Measurements from ENCODE around the gene P4HTM. TPM values are rescaled to one million over a fixed set of nuclear protein-coding genes. Genes with fewer than 3 reads are reported as not detected.

The P4HTM gene
- total and polyA plus RNA-seq, 2 of the 4 experiments (the other 2 are of a cell fraction), result 10.4 to 26.1 TPM

DNA sequence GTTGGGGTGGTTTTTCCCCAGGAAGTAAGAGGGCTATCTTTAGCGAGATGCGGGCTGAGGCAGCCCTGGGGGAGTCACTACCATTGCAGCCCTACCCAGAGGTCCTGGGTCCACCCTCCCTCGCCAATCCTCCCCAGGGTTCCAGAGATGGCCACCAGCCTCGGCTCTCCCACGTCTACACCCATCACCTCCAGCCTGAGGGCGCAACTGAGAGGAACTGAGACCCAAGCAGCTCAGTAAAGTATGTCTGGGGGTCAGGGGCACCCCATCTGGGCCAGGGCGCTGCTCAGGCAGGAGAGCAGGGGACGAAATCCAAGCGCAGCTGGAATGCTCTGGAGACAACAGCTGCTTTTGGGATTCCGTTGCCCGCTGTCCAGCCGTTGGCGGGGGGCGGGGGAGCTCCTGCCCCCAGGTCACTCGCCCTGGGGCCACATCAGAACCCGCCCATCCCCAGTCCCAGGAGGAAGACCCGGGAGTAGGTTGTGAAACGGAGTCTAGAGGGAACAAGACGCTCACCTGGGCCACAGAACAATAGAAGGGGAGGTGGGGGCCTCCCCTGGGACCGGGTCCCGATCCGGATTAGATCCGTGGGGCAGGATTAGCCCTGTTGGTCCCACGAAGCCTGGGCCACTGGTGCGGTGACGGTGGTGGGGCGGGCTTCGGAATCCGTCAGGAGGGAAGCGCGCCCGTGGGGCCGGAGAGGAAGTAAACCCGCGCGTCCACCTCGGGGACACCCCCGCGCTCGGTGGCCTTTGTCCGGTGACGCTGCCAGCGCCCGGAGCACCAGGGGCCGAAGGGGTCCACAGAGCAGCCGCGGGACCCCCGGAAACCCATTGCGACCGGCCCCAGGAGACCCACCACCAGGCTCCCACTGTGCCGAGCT, 30.5 kb downstream of the P4HTM start (continued):
- TF ChIP-seq, protein P1, sequence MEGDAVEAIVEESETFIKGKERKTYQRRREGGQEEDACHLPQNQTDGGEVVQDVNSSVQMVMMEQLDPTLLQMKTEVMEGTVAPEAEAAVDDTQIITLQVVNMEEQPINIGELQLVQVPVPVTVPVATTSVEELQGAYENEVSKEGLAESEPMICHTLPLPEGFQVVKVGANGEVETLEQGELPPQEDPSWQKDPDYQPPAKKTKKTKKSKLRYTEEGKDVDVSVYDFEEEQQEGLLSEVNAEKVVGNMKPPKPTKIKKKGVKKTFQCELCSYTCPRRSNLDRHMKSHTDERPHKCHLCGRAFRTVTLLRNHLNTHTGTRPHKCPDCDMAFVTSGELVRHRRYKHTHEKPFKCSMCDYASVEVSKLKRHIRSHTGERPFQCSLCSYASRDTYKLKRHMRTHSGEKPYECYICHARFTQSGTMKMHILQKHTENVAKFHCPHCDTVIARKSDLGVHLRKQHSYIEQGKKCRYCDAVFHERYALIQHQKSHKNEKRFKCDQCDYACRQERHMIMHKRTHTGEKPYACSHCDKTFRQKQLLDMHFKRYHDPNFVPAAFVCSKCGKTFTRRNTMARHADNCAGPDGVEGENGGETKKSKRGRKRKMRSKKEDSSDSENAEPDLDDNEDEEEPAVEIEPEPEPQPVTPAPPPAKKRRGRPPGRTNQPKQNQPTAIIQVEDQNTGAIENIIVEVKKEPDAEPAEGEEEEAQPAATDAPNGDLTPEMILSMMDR (conservative IDR thresholded peaks at IDR 0.05; ENCODE audit: low read depth, low read length), result no peak

Measured in IMR-90 (cell line).